GM12878 (cell line): Measurements from ENCODE around the gene GAS6.

ENCODE experiments used
- HDAC6 ChIP-seq: fragments of 200-600 bp; sonication (generic); IDR thresholded peaks from one replicate; pipeline ENCODE4 v1.8.0; 2017; ENCODE audit warnings: antibody characterized with exemption; ENCODE audit not compliant: unreplicated experiment
- IKZF1 ChIP-seq: fragments of 450-650 bp; conservative IDR thresholded peaks from 2 replicates; pipeline ENCODE4 v1.6.1; 2017; ENCODE audit warnings: antibody characterized with exemption, mild to moderate bottlenecking
- RAD21 ChIP-seq: IDR thresholded peaks from 2 replicates; pipeline ENCODE4 v1.6.1; 2011; ENCODE audit warnings: mild to moderate bottlenecking, low read depth, low read length, moderate library complexity; ENCODE audit not compliant: insufficient read depth
- TF ChIP-seq, protein P1 (sequence below): fragments of 150-350 bp; IDR thresholded peaks from 2 replicates; pipeline ENCODE4 v1.6.1; 2016; ENCODE audit warnings: low read depth, low read length
- TF ChIP-seq, protein P2 (sequence below), 3 experiments: IDR thresholded peaks in 2 of 3; conservative IDR thresholded peaks in 1 of 3; 2 replicates each; pipeline ENCODE4 v1.5.1; 2011; ENCODE audit warnings: low read depth in 3 of 3, low read length in 3 of 3, mild to moderate bottlenecking in 3 of 3, control low read depth in 2 of 3, moderate library complexity in 2 of 3, inconsistent platforms in 1 of 3, mixed read lengths in 1 of 3; ENCODE audit not compliant: control insufficient read depth in 2 of 3, insufficient read depth in 1 of 3; ENCODE audit errors: extremely low read depth in 1 of 3
- TF ChIP-seq, protein P3 (sequence below): fragments of 450-650 bp; IDR thresholded peaks from 2 replicates; pipeline ENCODE4 v1.6.1; 2017; ENCODE audit warnings: mild to moderate bottlenecking
- TF ChIP-seq, protein P4 (sequence below): IDR thresholded peaks from 2 replicates; pipeline ENCODE4 v1.6.1; 2012; ENCODE audit warnings: low read depth, low read length, improper control_type of control experiment

DNA sequence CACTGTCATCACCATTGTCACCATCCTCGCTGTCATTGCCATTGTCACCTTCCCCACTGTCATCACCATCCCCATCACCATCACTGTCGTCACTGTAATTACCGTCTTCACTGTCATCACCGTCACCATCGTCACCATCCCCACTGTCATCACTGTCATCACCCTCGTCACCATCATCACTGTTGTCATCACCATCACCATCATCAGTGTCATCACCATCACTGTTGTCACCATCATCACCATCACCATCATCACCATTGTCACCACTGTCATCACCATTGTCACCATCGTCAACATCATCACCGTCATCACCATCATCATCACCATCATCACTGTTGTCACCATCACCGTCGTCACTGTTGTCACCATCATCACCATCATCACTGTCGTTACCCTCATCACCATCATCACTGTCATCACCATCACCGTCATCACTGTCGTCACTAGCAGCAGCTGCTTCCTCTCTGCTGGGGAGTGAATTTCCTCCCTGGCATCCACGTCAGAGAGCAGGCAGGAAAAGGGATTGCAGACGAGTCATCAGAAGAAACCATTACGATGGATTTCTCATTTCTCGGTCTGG is 77.5 kb downstream of the GAS6 start:
- TF ChIP-seq, protein P1, sequence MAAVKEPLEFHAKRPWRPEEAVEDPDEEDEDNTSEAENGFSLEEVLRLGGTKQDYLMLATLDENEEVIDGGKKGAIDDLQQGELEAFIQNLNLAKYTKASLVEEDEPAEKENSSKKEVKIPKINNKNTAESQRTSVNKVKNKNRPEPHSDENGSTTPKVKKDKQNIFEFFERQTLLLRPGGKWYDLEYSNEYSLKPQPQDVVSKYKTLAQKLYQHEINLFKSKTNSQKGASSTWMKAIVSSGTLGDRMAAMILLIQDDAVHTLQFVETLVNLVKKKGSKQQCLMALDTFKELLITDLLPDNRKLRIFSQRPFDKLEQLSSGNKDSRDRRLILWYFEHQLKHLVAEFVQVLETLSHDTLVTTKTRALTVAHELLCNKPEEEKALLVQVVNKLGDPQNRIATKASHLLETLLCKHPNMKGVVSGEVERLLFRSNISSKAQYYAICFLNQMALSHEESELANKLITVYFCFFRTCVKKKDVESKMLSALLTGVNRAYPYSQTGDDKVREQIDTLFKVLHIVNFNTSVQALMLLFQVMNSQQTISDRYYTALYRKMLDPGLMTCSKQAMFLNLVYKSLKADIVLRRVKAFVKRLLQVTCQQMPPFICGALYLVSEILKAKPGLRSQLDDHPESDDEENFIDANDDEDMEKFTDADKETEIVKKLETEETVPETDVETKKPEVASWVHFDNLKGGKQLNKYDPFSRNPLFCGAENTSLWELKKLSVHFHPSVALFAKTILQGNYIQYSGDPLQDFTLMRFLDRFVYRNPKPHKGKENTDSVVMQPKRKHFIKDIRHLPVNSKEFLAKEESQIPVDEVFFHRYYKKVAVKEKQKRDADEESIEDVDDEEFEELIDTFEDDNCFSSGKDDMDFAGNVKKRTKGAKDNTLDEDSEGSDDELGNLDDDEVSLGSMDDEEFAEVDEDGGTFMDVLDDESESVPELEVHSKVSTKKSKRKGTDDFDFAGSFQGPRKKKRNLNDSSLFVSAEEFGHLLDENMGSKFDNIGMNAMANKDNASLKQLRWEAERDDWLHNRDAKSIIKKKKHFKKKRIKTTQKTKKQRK, result no peak
- no peak for TF ChIP-seq HDAC6
- TF ChIP-seq, protein P2, sequence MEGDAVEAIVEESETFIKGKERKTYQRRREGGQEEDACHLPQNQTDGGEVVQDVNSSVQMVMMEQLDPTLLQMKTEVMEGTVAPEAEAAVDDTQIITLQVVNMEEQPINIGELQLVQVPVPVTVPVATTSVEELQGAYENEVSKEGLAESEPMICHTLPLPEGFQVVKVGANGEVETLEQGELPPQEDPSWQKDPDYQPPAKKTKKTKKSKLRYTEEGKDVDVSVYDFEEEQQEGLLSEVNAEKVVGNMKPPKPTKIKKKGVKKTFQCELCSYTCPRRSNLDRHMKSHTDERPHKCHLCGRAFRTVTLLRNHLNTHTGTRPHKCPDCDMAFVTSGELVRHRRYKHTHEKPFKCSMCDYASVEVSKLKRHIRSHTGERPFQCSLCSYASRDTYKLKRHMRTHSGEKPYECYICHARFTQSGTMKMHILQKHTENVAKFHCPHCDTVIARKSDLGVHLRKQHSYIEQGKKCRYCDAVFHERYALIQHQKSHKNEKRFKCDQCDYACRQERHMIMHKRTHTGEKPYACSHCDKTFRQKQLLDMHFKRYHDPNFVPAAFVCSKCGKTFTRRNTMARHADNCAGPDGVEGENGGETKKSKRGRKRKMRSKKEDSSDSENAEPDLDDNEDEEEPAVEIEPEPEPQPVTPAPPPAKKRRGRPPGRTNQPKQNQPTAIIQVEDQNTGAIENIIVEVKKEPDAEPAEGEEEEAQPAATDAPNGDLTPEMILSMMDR (IDR thresholded peaks at IDR 0.05 in 2 of 3, conservative IDR thresholded peaks at IDR 0.05 in 1 of 3; ENCODE audit: control insufficient read depth in 2 of 3, extremely low read depth in 1 of 3, insufficient read depth in 1 of 3, low read depth in 3 of 3, low read length in 3 of 3), result no peak
- TF ChIP-seq, protein P3, sequence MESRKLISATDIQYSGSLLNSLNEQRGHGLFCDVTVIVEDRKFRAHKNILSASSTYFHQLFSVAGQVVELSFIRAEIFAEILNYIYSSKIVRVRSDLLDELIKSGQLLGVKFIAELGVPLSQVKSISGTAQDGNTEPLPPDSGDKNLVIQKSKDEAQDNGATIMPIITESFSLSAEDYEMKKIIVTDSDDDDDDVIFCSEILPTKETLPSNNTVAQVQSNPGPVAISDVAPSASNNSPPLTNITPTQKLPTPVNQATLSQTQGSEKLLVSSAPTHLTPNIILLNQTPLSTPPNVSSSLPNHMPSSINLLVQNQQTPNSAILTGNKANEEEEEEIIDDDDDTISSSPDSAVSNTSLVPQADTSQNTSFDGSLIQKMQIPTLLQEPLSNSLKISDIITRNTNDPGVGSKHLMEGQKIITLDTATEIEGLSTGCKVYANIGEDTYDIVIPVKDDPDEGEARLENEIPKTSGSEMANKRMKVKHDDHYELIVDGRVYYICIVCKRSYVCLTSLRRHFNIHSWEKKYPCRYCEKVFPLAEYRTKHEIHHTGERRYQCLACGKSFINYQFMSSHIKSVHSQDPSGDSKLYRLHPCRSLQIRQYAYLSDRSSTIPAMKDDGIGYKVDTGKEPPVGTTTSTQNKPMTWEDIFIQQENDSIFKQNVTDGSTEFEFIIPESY, result no peak
- TF ChIP-seq IKZF1, result no peak
- TF ChIP-seq, protein P4, sequence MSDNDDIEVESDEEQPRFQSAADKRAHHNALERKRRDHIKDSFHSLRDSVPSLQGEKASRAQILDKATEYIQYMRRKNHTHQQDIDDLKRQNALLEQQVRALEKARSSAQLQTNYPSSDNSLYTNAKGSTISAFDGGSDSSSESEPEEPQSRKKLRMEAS, result no peak
- no peak for TF ChIP-seq RAD21
